GM18498 (cell line): ENCODE measurements around the gene ADCY9.
A peak's percentile ranks its signal among the peaks of the same experiment; 100 is the strongest.
"Not testable (repeated sequence)": the region's sequence is repeated elsewhere in the genome, so short reads cannot be mapped to it uniquely, and the experiment has no call there.

Experiments used
- ATAC-seq: cut with Tn5 transposase; IDR thresholded peaks from one replicate; pipeline ENCODE4 v1.9.1; 2021; ENCODE audit warnings: mild to moderate bottlenecking, moderate library complexity; ENCODE audit not compliant: unreplicated experiment

ADCY9 gene

DNA sequence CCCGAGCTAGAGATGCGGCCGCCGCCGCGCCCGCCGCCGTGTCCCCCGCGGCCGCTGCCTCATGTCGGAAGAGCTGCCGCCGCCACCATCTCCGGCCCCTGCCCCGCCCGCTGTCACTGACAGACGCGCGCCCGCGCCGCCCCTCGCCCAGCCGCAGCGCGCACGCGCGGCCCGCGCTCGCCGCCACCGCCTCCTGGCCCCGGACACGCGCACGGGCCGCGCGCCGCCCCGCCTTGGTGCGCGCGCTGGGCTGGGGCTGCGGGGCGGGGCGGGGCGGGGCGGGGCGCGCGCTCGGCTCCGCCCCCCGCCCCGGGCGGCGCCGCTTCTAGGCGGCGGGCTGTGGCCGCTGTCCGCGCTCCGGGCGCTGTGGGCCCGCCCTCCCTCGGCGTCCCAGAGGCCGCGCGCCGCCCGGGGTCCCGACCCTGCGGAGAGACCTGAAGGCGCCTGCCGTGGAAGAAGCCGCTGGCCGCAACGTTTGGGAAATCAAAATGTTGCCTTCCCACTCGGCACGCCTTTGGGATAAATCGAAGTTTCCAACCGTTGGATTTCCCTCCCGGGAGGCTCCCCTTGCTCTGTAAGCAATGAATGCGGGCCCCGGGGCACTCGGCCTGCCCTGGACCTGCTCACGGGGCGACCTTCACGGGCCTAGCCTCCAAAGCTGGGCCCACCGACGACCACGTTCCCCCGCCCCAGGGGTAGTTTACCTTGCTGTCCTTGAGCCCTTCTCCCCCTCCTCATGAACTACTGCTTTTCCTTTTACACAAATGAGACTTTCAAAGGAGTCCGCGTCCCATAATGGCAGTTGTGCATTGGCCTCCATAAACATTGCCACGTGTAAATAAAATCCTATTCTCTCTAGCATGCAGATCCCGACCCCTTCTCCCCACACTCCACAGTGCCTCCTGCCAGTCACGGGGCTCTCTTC is at the start of gene ADCY9:
Gene ADCY9, minus strand, starts transcription at position 118 of the 925 bp plus-strand sequence. CDS start 1,000 bp downstream, outside the sequence.
- ATAC-seq = peak; percentile 79

DNA sequence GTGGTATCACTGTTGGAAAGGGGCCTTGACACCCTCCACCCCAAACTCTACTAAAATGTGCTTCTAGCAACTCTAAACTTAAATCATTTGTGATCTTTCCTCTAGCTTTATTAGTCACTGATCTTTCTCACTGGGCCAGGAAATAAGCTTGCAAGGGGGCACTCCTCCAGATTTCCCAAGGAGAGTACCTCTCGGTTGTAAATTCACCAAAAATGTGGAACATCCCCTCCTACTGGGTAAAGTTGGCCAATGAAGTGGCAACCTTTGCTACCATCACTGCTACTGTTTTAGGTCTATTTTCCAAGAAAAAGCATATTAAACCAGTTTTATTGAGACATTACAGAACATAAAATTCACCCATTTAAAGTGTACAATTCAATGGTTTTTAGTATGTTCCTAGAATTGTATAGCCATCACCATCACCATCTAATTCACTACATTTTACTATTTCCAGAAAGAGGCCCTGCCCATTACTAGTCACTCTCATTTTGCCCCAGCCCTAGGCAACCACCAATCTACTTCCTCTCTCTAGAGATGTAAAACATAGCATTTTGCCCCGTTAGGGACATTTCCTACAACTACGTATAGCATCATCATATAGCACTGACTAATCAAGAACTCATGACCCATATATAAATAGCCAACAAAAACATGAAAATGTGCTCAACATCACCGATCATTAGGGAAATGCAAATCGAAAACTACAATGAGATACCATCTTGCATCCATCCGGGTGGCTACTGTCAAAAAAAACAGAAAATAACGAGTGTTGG is 44.6 kb upstream of the ADCY9 start:
- no peak for ATAC-seq

DNA sequence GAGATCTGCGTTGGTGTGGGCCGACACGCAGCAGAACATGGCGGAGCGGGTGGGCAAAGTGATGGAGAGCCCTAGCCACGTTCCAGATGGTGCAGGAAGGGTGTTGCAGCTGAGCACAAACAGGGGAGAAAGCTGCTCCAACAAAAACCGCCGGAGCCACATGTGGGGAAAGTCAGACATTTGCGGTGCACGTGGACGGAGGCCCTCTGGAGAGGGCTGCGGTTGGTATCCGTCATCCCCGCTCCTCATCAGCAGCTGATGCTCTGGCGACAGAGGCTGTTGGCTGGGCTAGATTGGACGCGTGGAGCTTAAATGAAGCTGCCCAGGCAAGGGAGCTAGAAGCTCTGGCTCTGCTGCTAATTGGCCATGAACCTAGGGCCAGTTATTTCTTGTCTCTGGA is 43.5 kb upstream of the ADCY9 start:
- ATAC-seq = no peak

DNA sequence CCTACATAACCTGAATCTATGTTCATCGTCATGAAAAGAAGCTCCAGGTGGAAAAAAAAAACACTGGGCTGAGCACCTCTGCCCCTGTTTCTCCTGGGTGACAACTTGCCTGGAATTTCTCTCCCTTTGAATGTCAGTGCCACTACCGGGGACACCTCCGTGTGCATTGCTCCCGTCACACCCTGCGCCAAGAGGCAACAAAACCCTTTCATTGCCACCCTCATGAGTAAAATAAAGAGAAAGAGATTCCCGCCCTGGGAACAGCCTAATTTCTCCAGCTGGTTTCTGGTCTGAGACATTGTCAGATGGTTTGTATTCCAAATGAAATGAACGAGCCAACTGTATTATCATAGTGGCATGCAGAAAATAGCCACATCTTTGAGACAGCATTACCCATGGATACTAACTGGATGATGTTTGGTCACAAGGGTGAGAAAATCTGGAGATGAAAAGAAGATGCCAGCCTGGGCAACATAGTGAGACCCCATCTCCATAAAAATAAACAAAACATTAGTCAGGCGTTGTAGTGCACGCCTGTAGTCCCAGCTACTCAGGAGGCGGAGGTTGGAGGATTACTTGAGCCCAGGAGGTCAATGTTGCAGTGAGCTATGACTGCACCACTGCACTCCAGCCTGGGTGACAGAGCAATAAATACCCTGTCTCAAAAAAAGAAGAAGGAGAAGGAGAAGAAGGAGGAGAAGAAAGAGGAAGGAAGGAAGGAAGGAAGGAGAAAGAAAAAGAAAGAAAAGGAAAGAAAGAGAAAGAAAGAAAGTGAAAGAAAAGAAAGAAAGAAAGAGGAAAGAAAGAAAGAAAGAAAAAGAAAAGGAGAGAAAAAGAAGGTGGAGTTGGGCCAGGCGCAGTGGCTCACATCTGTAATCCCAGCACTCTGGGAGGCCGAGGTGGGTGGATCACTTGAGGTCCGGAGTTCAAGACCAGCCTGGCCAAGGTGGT is 42.2 kb upstream of the ADCY9 start:
- no peak for ATAC-seq

DNA sequence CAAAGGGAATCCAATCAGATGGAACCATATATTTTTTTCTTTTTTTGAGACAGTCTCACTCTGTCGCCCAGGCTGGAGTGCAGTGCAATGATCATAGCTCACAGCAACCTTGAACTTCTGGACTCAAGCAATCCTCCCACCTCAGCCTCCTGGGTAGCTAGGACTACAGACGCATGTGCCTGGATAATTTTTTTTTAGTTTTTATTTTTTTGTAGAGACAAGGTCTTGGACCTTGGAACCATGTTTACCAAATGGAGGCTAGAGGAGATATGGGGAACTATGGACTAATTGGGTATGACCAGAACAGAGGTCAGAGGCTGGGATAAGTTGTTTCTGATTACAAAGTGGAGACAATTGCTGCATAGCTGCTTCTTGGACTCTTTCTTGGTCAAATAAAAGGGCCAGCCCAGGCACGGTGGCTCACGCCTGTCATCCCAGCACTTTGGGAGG is 41.2 kb upstream of the ADCY9 start:
- no peak for ATAC-seq

DNA sequence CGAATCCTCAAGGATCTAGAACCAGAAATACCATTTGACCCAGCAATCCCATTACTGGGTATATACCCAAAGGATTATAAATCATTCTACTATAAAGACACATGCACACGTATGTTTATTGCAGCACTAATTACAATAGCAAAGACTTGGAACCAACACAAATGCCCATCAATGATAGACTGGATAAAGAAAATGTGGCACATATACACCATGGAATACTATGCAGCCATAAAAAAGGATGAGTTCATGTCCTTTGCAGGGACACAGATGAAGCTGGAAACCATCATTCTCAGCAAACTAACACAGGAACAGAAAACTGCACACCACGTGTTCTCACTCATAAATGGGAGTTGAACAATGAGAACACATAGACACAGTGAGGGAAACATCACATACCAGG is 40.3 kb upstream of the ADCY9 start:
- not testable (repeated sequence) for ATAC-seq

DNA sequence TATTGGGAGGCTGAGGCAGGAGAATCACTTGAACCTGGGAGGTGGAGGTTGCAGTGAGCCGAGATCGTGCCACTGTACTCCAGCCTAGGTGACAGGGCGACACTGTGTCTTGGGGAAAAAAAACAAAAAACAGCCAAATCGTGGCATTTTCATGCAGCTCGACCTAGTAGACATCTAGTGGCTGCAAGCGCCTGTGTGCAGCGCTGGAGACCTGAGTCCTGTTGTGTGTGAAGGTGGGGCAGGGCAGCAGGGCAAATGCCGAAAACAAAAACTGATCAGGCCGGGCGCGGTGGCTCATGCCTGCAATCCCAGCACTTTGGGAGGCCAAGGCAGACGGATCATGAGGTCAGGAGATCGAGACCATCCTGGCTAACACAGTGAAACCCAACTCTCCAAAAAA is 37.1 kb upstream of the ADCY9 start:
- ATAC-seq = not testable (repeated sequence)

DNA sequence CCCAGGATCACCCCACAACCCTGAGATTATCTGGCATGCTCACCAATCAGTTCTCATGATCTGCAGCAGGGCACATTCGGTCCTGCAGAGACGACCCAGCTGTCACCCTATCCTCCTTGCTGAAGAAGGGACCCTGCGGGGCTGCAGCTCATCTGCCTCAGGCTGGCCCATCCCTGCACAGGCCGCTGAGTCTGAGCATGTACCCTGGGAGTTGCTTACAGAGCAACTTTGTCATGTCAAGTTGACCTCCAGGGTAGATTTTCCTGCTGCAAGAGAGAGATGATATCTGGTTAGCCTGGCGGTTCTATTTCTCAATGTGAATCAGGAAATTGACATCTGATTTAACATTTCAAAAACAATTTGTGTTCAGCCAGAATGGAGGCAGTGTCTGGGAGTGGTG is 36.0 kb upstream of the ADCY9 start:
- no peak for ATAC-seq

DNA sequence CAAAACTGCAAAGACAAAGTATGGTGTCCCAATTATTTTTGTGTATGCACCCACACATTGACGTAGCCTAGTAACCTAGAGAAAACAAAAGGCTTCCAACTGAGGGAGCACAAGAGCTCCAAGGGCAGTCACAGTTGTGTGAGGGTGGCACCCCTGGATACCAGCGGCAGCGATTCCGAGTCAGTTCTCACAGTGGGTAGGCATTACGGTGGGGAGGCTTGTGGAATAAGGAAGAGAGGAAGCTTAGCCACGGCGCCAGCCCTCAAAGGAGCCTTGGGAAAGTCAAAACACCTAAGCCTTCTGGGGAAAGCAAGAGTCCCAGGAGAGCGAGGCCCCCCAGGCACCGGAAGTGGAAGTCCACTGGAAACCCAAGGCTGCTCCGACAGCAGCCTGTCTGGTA is 31.0 kb upstream of the ADCY9 start:
- no peak for ATAC-seq

DNA sequence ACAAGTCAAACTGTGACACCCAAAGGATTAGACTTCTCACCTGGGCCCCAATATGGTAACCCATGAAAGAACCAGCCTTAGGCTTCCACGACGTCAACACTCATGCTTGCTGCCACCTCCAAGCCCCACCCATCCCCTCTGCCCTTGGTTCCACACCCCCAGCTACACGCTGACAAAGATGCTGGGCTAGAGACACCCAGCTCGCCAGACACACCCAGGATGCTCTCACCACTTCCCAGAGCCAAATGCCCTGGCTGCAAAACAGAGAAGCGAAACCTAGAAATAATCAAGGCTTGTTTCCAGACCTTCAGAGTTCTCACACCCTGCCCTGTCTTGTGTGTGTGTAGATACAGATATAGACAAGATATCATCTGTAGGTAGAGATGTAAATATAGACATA is 26.0 kb upstream of the ADCY9 start:
- ATAC-seq = peak; percentile 44

DNA sequence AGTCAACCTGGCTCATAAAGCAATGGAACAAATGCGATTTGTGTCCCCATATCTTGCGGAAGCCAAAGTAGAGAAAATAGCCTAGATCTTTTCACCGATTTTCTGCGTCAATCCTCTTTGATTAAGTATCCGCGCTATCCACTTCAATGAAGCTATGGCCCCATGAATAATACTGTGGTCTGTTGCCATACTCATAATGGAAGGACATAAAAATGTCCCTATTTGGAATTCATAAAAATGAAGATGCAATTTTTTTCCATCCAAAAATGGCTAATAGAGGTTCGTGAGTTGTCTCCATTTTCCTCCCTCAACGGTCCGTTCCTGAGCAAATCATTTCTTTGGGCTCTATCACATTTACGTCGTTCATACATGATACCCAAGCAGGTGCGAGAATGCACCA is 25.4 kb upstream of the ADCY9 start:
- no peak for ATAC-seq

DNA sequence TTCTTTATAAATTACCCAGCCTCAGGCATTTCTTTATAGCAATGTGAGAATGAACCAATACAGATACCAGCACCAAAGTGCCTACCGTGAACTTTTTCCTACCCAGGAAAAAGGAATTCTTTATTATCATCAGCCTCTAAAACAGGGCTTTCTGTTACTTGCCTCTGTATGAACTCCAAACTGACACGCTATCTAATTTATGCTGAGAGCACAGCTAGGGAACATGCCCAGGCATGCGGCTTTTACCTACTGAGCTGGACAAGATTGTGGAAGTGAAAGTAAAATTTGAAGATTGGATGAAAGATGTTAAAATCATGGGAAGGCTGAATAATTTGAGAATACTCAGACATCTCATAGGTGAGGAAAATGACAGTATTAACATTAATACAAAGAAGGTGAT is 24.4 kb upstream of the ADCY9 start:
- ATAC-seq = no peak

DNA sequence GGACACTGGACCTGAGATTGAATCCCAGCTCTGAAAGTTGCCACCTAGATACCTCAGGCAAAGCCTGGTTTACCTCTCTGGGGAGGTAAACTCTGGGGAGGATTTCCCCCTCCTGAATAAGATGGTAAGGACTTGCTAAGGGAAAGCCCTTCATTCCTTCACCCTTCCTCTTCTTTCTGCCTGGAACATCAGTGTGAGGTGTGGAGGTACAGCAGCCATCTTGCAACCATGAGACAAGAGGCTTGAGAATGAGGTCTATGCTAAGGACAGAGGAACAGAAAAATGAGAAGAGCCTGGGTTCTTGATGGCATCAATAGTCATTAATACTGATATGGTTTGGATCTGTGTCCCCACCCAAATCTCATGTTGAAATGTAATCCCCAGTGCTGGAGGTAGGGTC is 23.7 kb upstream of the ADCY9 start:
- ATAC-seq = no peak

DNA sequence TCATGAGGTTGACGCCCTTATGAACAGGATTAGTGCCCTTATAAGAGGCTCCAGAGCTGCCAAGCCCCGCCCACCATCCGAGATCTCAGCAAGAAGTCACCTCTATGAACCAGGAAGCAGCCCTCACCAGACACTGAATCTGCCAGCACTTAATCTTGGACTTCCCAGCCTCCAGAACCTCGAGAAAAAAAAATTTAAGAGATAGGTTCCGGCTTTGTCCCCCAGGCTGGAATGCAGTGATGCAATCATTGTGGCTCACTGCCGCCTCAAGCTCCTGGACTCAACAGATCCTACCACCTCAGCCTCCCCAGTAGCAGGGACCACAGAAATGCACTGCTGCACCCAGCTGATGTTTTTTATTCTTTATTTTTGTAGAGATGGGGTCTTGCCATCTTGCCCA is 22.5 kb upstream of the ADCY9 start:
- no peak for ATAC-seq

DNA sequence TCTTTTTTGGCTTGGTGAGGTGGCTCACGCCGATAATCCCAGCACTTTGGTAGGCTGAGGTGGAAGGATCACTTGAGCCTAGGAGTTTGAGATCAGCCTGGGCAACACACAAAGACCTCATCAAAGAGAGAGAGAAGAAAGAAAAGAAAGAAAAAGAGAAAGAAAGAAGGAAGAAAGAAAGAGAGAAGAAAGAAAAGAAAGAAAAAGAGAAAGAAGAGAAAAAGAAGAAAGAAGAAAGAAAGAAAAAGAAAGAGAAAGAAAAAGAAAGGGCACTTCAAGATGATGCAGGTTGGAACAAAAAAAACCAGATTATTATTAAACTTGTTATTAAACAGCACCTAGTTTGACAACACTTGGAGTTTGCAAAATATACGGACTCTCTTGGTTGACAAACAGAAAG is 21.2 kb upstream of the ADCY9 start:
- ATAC-seq = no peak

DNA sequence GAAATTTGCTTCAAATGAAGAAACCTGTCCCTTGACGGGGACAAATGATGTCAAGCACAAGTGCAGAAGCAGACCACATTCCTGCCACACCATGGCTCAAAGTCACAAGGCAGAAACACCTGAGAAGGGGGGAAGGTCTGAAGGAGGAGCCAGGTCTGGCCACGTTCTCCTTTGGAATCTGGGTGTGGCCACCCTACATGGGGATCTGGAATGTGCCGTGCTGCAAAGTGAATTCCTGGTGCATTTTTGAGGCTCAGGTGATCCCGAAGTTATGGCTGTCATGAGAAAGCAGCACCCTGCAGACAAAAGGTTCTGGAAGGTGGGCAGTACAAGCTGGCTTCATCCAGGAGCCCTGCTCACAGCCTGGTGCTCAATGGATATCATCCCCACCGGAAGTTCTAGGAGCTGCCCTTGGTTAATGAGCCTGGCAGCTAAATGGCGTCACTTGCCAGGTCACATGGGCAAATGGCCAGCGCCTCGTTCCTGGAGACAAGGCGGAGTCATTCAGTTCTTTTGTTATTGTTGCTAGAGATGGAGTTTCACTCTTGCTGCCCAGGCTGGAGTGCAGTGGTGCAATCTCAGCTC is 20.1 kb upstream of the ADCY9 start:
- ATAC-seq = no peak

DNA sequence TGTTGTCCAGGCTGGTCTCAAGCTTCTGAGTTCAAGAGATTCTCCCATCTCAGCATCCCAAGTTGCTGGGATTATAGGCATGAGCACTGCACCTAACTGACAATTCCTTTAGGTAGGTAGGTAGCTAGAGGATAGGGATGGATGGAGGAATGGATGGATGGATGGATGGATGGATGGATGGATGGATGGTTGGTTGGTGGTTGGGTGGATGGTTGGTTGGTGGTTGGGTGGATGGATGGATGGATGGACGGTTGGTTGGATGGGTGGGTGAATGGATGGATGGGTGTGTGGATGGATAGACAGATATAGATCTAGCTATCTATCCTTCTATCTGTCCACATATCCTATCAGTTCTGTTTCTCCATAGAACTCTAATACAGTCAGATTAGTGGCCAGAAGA is 19.3 kb upstream of the ADCY9 start:
- no peak for ATAC-seq

DNA sequence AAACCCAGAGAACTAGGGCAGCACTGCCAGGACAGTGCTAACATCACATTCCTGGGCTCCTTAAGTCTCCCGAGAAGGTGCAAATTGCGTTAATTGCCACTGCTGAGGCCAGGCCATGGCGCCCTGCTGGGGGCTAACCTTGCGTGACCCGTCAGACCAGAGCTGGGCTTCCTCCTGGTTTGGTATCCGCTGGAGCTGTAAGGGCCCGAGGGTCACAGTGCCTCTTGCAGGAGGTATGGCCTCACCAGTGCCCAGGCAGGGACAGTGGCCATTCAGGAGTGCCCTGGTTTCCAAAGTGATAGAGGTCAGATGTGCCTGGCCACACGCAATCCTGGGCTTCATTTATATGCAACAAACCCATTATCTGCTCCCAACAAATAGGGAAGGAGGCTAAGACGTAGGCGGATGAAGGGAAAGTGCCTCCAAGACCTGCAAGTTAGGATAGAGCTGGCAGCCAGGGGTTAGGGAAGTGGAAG is 17.7 kb upstream of the ADCY9 start:
- no peak for ATAC-seq

DNA sequence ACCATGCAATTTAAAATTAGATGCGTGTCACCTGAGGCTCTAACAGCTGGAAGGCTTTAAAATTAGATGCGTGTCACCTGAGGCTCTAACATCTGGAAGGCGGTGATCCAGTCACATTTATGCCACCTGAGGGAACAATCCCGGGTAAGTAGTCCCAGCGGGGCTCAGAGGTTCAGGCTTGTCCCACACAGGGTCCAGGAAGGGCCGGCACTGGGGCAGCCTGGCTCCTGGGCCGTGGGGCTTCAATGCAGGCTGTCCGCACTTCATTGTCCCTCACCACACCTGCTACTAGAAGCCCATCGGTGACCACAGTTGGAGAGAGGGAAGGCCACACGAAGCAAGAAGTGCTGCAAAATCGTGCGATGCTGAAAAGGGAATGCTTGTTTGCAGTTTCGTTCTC is 15.4 kb upstream of the ADCY9 start:
- ATAC-seq = no peak

DNA sequence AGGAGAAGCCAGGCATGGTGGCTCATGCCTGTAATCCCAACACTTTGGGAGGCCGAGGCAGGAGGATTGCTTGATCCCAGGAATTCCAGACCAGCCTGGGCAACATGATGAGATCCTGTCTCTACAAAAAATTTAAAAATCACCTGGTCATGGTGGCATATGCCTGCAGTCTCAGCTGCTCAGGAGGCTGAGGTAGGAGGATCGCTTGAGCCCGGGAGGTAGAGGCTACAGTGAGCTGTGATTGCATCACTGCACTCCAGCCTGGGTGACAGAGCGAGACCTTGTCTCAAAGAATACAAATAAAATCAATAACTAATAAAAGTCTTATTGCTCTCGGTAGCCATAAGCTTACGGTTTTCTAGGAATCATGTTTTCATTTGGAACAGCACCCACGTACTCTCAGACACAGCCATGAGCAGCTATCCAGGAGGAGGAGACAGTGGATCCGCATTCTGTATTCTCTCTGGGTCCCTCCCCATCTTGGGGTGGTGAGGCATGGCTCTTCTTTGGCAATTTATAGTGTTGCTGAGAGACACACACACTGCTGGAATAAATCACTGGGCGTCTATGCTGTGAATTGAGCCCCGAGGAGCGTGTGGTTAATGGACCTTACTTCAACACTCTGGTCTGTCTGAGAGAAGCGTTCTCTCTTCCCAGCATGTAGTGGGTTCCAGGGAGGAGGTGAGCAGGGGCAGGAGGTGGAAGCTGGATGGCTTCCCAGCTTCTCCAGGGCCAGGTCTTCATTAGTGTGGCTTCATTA is 8.5 kb upstream of the ADCY9 start:
- no peak for ATAC-seq
